C4-2B (cell line): ENCODE measurements around the gene CES3.

Experiments used
- H3K27ac ChIP-seq: fragments of 450-650 bp; 2 replicates; pipeline ENCODE4 v1.5.1; 2017
- ZFX ChIP-seq: fragments of 450-650 bp; IDR thresholded peaks from 2 replicates; pipeline ENCODE4 v1.6.1; 2017
- TF ChIP-seq, protein P1 (sequence below): fragments of 450-650 bp; conservative IDR thresholded peaks from 2 replicates; pipeline ENCODE4 v1.5.1; 2017; ENCODE audit warnings: mild to moderate bottlenecking

The CES3 gene

DNA sequence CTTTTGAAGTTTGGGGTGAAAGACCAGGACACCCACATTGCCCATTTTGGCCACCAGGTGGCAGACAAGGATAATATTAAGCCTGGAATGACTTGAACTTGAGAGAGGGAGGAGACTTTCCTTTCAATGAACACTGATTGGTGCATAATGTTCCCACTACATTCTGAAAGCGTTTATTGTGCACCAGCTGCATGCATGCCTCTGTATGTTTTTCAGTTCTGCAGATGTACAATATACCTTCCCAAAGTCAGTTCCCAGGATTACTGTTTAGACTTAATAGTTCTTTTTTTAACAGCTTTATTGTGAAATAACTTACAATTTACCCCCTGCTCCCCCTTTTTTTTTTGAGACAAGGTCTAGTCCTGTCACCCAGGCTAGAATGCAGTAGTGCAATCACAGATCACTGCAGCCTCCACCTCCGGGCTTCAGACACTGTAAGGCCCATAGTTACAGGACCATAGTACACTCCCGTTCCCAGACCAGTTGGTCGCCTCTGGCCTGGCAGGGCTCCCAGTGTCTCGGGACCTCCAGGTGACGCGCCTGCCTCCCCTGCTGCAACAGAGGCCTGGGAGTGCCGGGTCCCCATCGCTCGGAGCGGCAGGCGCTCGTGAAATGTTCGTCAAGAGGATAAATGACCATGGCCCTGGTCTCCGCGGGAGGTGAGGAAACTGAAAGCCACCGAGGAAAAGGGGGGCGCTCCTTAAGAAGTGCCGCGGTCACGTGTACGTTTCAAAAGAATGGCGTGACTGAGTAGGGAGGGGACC, 13.6 kb upstream of the CES3 start:
- no peak for TF ChIP-seq ZFX
- TF ChIP-seq, protein P1, sequence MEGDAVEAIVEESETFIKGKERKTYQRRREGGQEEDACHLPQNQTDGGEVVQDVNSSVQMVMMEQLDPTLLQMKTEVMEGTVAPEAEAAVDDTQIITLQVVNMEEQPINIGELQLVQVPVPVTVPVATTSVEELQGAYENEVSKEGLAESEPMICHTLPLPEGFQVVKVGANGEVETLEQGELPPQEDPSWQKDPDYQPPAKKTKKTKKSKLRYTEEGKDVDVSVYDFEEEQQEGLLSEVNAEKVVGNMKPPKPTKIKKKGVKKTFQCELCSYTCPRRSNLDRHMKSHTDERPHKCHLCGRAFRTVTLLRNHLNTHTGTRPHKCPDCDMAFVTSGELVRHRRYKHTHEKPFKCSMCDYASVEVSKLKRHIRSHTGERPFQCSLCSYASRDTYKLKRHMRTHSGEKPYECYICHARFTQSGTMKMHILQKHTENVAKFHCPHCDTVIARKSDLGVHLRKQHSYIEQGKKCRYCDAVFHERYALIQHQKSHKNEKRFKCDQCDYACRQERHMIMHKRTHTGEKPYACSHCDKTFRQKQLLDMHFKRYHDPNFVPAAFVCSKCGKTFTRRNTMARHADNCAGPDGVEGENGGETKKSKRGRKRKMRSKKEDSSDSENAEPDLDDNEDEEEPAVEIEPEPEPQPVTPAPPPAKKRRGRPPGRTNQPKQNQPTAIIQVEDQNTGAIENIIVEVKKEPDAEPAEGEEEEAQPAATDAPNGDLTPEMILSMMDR: peak; percentile 92
- no peak overlapping the region for H3K27ac ChIP-seq

DNA sequence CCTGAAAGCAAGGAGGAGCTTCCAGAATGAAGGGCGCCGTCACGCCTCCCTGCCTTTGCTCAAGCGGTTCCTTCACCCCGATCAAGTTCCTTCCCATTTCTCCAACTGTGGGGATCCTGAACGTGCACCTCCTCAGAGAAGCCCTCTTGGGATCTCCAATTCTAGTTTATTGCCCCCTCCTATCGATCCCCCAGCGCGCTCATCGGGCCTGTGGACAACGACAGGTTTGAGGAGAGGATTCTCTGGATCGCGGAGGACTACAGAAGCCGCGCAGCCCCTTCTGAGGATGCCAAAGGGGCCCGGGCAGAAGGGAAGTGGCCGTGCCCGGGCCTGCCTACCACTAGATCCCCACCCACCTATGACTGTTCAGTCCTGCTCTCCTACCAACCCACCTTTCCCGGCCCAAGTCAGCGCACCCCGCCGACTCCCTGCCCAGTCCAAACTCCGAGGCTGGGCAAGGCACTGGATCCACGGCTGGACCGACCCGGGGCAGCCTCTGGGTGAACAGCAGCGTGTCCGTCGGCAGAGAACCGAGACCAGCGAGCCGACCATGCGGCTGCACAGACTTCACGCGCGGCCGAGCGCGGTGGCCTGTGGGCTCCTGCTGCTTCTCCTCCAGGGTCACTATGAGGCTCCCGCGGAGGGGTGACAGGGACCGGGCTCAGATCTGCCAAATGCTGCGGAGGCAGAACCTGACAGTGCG, 12.8 kb upstream of the CES3 start:
- no peak overlapping the region for H3K27ac ChIP-seq
- TF ChIP-seq, protein P1: no peak
- no peak for TF ChIP-seq ZFX

DNA sequence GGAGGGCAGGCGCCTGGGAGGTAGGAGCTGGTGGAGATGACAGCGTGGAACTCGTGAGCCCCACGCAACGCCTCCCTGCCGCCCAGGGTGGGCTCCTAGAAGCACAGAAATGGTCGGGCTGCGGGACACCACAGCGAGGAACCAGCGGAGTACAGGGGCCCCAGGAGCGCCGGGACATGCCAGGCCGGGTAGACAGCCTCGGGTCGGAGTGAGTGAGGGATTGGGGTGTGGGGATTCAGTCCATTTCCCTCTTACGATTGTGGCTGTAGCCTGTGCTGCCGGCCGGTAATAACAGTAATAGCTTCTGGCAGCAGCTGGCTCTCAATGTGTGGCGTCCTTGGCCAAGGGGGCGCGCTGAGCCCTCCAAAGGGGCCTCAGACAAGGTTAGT, 12.2 kb upstream of the CES3 start:
- H3K27ac ChIP-seq: no peak overlapping the region
- no peak for TF ChIP-seq ZFX
- TF ChIP-seq, protein P1: no peak

DNA sequence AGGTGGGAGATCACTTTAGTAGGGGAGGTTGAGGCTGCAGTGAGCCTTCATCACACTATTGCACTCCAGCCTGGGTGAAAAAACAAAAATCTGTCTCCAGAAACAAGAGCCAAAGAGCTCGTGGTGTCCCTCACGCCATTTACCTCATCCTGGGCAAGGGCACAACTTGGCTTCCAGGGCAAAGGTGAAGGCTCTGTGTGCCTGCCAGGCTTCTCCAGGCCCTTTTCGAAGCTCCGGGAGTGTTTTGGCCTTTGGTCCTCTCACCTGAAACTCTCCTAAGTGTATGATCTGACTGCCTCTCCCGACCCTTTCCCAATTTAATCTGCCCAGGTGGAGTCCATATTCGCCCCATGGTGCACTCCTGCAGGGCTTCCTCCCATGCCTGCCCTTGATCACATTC, 11.6 kb upstream of the CES3 start:
- TF ChIP-seq, protein P1: no peak
- TF ChIP-seq ZFX: no peak
- H3K27ac ChIP-seq: no peak overlapping the region

DNA sequence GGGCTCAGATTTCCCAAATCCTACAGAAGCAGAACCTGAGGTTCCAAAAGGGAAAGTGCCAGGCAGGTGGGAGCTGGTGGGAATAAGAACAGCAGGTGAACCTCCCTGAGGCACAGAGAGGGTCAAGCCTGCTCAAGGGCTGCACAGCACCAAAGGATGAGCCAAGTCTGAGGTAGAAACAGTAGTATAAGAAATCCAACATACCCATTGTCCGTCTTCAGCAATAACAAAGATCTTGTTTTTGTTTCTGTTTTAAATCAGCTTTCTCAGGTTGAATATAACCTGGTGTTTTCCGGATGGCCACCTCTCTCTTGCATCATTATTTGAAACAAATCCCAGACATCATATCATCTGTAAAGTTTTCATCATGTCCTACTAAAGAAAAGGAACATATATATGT, 10.6 kb upstream of the CES3 start:
- TF ChIP-seq, protein P1: no peak
- no peak for TF ChIP-seq ZFX

DNA sequence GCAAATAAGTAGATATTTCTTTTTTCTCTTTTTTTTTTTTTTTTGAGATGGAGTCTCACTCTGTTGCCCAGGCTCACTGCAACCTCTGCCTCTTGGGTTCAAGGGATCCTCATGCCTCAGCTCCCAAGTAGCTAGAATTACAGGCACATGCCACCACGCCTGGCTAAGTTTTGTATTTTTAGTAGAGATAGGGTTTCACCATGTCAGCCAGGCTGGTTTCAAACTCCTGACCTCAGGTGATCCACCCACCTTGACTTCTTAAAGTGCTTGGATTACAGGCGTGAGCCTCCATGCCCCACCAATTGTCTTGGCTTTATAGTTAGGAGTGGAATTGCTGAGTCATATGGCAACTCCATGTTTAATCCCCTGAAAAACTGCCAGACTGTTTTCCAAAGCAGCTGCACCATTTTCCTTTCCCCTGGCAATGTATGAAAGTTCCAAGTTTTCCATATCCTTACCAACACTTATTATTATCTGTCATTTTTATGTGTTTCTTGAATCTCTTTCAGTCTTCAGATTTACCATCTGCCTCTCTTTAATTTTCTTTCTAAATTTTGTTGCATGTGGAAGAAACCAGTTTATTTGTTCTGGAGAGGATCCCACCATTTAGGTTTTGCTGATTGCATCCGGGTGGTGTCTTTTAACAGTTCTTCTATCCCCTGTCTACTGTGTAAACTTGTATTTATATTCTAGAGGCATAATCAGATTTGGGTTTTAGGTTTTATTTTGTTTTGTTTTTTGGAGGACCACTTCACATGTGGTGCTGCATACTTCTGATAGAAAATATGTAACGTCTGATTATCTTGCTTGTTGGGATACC, 9.9 kb upstream of the CES3 start:
- no peak overlapping the region for H3K27ac ChIP-seq
- no peak for TF ChIP-seq ZFX
- TF ChIP-seq, protein P1: no peak

More for the DNA sequence above, 10.6 kb upstream of the CES3 start:
- H3K27ac ChIP-seq: no peak overlapping the region
